ENCODE measurements around the gene MFRP.

DNA sequence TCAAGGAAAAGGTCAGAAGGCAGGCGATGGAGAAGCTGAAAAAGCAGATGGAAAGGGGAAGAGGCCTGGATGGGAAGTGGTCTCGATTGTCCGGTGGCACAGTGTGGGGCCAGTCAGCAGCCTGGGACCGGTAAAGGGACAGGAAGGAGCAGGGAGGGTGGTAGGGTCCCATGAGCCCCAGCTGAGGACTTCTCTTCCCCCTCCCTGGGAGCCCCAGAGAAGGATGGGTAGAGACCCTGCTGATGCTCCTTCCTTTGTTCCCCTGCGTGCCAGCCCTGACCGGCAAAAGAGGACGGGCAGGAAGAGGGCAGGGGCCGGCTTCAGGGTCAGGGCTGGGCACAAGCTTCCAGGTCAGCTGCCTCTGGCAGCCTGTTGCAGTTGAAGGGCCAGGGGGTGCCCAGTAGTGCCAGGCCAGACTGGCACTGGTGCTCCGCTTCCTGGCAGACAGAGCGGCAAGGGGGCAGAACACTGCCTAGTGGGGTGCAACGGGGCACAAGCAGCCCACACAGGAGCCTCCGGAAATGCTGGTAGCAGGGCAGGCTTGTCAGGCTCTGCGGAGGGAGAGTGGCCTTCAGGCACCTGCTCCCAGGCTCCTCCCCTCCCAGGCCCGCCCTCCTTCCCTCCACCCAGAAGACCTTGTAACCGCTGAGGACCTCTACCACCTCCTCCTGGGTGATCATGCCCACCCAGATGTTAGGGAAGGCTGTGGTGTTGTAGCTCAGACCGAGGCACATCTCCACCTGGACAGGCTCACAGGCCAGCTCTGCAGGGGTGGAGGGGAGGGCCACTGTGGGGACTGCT, 5.1 kb downstream of the MFRP start:
- TF ChIP-seq EP300 (IDR thresholded peaks at IDR 0.05), result no peak
- no peak for TF ChIP-seq POLR2AphosphoS5 (IDR thresholded peaks at IDR 0.05)
- TF ChIP-seq, protein P1, sequence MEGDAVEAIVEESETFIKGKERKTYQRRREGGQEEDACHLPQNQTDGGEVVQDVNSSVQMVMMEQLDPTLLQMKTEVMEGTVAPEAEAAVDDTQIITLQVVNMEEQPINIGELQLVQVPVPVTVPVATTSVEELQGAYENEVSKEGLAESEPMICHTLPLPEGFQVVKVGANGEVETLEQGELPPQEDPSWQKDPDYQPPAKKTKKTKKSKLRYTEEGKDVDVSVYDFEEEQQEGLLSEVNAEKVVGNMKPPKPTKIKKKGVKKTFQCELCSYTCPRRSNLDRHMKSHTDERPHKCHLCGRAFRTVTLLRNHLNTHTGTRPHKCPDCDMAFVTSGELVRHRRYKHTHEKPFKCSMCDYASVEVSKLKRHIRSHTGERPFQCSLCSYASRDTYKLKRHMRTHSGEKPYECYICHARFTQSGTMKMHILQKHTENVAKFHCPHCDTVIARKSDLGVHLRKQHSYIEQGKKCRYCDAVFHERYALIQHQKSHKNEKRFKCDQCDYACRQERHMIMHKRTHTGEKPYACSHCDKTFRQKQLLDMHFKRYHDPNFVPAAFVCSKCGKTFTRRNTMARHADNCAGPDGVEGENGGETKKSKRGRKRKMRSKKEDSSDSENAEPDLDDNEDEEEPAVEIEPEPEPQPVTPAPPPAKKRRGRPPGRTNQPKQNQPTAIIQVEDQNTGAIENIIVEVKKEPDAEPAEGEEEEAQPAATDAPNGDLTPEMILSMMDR (IDR thresholded peaks at IDR 0.05), result no peak
- TF ChIP-seq POLR2A (IDR thresholded peaks at IDR 0.05), result no peak
